Measurements from ENCODE around the gene APBA3. TPM values are rescaled to one million over a fixed set of nuclear protein-coding genes. Genes with fewer than 3 reads are reported as not detected.

Gene APBA3
- total RNA-seq, 2 experiments from 2014 or later, result 55.8 to 64.7 TPM

DNA sequence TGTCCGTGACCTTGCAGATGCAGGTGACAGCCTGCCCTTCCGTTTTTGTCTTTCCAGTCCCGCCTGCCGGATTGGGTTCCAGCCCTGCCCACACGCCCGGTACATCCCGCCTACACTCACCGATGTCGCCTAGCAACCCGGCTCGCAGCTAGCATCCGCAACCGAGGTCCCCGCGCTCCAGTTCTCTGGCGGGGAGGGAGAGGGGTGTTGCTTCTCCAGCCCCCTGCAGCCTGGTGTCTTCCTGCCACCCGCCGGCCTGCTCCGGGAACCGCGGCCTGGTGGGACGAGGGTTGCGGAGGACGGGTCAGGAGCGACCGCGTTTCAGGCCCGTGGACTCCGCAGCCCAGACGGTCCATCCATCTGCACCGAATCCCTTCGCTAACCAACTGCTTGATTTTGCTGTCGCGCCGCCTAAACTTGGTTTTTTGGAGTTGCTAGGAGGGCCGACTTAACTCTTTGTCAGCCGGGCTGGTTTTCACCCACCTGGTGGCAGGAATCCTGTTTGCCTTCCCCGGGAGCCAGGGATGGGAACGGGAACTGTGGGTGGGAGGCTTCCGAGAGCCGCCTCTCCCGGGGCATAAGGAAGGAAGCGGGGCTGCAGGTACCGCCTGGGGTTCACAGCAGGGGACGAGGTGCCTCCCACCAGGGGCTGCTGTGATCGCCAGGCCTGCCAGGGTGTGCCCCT is 40.1 kb upstream of the APBA3 start:
- CTCF ChIA-PET, result no interaction called here
- Mint-ChIP-seq H3K4me3 (peak overlapping the region; percentile 40), H3K9me3 (peaks cover 4% of the 10 kb centered on the region), H3K27ac (no peak overlapping the region), H3K36me3 (ENCODE audit: low read depth) (peaks cover 7% of the 10 kb centered on the region), H3K4me1 (peaks cover 28% of the 10 kb centered on the region), H3K27me3 (peaks cover 6% of the 10 kb centered on the region)
- POLR2A ChIA-PET, result no interaction called here
- DNase-seq, result peak; percentile 74

DNA sequence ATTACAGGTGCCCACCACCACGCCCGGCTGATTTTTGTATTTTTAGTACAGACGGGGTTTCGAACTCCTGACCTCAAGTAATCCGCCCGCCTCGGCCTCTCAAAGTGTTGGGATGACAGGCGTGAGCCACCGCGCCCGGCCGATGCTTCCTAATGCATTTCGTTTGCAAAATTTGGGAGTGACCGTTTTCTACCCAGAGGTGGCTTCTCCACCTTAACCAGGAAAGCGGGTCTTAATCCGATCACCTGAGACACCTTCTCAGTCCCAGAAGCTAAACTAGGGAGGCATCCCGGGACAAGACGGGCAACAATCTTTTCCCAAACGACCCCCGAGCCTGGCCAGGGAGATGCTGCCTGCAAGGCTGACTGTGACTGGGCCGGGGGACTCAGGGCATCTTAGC is 39.5 kb upstream of the APBA3 start:
- ChIA-PET CTCF (no interaction called here), POLR2A (no interaction called here)
- Mint-ChIP-seq H3K27me3 (peaks cover 6% of the 10 kb centered on the region), H3K9me3 (peaks cover 9% of the 10 kb centered on the region), H3K27ac (no peak overlapping the region), H3K4me1 (peaks cover 27% of the 10 kb centered on the region), H3K36me3 (ENCODE audit: low read depth) (peaks cover 10% of the 10 kb centered on the region), H3K4me3 (no peak overlapping the region)
- no peak for DNase-seq

DNA sequence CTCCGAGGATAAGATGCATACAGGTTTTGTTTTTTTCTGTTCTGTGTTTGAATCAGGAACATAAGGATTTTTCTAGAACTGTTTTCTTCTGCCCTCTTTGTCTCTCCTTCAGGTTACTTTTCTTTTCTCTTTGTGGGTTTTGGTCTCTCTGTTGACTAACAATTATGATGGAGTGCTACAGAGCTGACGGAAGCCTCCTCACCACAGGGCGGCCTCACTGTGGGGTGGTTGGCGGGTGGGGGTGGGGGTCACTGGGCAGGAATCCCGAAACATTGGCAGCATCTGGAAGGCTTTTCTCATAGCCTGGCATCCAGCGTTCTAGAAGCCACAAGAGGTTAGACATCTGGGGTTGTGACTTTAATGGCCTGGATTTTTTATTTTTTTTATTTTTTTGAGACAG is 36.6 kb upstream of the APBA3 start:
- H3K36me3 Mint-ChIP-seq (ENCODE audit: low read depth), result peaks cover 10% of the 10 kb centered on the region
- peaks cover 9% of the 10 kb centered on the region for H3K9me3 Mint-ChIP-seq
- H3K4me3 Mint-ChIP-seq, result peak overlapping the region; percentile 28
- POLR2A ChIA-PET, result interaction anchor here (0.8 to 3.2 kb wide), 6 partner anchors 14 to 59 kb away, joined by 3 to 16 read pairs (median 4); partner anchors contain the start of gene MRPL54
- peak overlapping the region; percentile 68 for H3K27ac Mint-ChIP-seq
- DNase-seq, result peak; percentile 66
- CTCF ChIA-PET, result interaction anchor here (1.0 to 4.8 kb wide), 4 partner anchors 14 to 36 kb away, joined by 3 to 19 read pairs (median 10); partner anchors contain the start of gene MRPL54
- peaks cover 21% of the 10 kb centered on the region for H3K4me1 Mint-ChIP-seq
- peaks cover 6% of the 10 kb centered on the region for H3K27me3 Mint-ChIP-seq

DNA sequence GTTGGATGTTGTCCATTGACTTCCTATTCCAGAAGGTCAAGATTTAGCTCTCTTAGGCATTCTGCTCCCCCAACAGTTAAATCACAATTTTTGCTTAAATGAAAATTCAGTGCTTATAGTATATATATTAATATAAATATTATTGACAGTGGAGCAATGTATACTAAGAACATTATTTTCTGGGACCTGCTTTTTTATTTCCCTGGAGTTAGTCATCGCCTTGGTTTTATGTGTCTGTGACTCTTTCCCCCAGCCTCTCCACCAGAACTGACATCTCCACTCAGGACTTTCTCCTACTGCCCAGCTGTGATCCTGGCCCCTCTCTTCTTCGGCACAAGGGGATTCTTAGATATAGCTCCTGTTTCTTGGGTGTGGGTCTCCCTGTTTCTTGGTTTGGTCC is 34.9 kb upstream of the APBA3 start:
- CTCF ChIA-PET, result interaction anchor here (0.9 to 4.8 kb wide), 3 partner anchors 16 to 26 kb away, joined by 5 to 19 read pairs (median 15); no protein-coding TSS in a partner anchor

DNA sequence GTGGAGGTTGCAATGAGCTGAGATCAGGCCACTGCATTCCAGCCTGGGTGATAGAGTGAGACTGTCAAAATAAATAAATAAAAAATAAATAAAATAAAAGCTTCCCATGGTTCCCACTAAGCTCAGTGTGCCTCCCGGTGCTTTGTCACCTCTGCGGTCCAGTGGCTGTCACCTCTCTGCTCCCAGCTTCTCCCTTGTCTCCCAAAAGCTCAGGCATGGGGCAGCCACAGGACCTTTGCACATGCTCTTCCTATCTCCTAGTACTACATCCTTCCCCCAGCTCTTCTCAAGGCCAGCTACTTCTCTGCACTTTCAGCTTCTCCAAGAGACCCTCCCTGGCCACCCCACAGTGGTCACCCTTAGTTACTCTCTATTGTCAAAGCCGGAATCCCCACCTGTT is 32.3 kb upstream of the APBA3 start:
- no peak overlapping the region for H3K27ac Mint-ChIP-seq
- H3K27me3 Mint-ChIP-seq, result peaks cover 8% of the 10 kb centered on the region

More for the DNA sequence above, 34.9 kb upstream of the APBA3 start:
- H3K36me3 Mint-ChIP-seq (ENCODE audit: low read depth), result peaks cover 10% of the 10 kb centered on the region
- peaks cover 10% of the 10 kb centered on the region for H3K9me3 Mint-ChIP-seq
- no peak for DNase-seq
- no peak overlapping the region for H3K4me3 Mint-ChIP-seq
- H3K27me3 Mint-ChIP-seq, result peaks cover 6% of the 10 kb centered on the region
- H3K4me1 Mint-ChIP-seq, result peaks cover 20% of the 10 kb centered on the region
- H3K27ac Mint-ChIP-seq, result no peak overlapping the region
- POLR2A ChIA-PET, result interaction anchor here (1.8 to 3.2 kb wide), 3 partner anchors 16 to 189 kb away, joined by 5 to 16 read pairs (median 13); partner anchors contain the start of genes EEF2 and MRPL54

DNA sequence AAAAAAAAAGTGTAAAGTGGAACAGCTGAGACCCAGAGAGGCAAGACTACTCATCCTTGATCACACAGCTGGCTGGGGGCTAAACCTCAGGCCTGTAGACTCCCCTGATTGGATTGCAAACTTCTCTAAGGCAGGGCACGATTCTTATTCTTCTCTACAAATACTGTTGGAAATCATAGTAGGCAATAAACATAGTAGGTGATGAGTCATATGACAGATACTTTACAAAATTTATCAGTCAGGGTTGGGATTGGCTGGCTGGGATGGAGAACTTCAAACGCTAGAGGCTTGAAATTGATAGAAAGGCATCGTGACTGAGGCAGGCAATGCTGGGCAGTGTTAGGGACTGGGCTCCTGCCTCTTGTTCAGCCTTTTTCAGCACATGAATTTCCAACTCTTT is 30.6 kb upstream of the APBA3 start:
- Mint-ChIP-seq H3K36me3 (ENCODE audit: low read depth) (peaks cover 6% of the 10 kb centered on the region), H3K4me1 (peaks cover 8% of the 10 kb centered on the region), H3K27ac (no peak overlapping the region), H3K4me3 (no peak overlapping the region), H3K27me3 (peaks cover 8% of the 10 kb centered on the region), H3K9me3 (peaks cover 15% of the 10 kb centered on the region)
- no peak for DNase-seq
- CTCF ChIA-PET, result no interaction called here
- POLR2A ChIA-PET, result no interaction called here

More for the DNA sequence above, 32.3 kb upstream of the APBA3 start:
- Mint-ChIP-seq H3K9me3 (peaks cover 15% of the 10 kb centered on the region), H3K4me3 (no peak overlapping the region), H3K4me1 (peaks cover 14% of the 10 kb centered on the region), H3K36me3 (ENCODE audit: low read depth) (peaks cover 10% of the 10 kb centered on the region)
- no peak for DNase-seq
- ChIA-PET POLR2A (interaction anchor here (0.9 to 1.1 kb wide), 2 partner anchors 19 to 31 kb away, joined by 3 to 4 read pairs; partner anchors contain the start of gene MRPL54), CTCF (interaction anchor here (1.0 to 1.1 kb wide), 2 partner anchors 28 to 31 kb away, joined by 3 read pairs; partner anchors contain the start of gene MRPL54)

DNA sequence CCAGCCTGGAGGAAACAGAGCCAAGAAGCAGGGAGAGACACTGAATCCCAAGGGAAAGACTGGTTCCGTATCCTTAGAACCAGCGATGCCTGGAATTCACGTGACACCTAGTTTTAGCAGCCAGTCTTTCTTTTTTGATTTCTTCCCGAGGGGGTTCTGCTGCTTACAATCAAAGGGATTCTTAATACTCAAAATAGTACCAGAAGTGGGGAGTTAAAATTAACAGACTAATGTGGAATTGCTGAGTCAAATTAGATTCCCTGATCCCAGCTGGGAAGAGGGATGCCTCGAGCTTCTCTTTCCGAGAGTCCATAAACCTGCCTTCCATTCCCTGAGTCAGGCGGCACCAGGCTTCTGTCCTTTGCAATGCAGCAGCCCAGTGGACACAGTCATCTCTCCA is 29.4 kb upstream of the APBA3 start:
- H3K27me3 Mint-ChIP-seq, result peaks cover 10% of the 10 kb centered on the region
- ChIA-PET POLR2A (no interaction called here), CTCF (interaction anchor here (1.3 kb wide), 1 partner anchor 197 kb away, joined by 5 read pairs; no protein-coding TSS in a partner anchor)
- H3K36me3 Mint-ChIP-seq (ENCODE audit: low read depth), result no peaks in the 10 kb centered on the region
- H3K9me3 Mint-ChIP-seq, result peaks cover 6% of the 10 kb centered on the region
- DNase-seq, result no peak
- no peak overlapping the region for H3K4me3 Mint-ChIP-seq
- peaks cover 8% of the 10 kb centered on the region for H3K4me1 Mint-ChIP-seq
- H3K27ac Mint-ChIP-seq, result no peak overlapping the region

DNA sequence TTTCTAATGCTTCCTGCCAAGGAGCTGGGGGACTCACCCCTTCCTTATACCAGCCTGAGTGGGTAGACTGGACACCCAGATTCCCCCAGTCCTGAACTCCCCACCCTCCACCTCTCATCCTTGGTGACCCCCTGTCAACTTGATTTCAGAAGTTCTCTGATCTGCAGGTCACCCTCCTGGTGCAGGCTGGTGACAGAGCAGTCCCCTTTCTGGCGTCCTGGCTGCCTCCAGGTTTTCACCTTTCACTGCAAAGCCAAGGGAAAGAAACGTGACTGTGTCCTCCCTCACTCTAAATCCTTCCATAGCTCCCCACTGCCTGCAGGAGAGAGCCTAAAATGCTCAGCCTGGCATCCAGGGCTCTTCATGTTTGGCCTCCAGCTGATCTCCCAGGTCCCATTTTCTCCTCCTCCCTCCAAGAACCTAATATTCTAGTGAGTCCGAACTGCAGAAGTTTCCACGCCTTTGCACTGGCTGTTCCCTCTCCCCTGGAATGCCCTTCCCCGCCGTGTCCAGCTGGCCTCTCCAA is 28.8 kb upstream of the APBA3 start:
- H3K4me1 Mint-ChIP-seq, result peaks cover 11% of the 10 kb centered on the region
- ChIA-PET CTCF (interaction anchor here (0.8 to 1.3 kb wide), 2 partner anchors 32 to 197 kb away, joined by 3 to 5 read pairs; no protein-coding TSS in a partner anchor), POLR2A (interaction anchor here (2.1 kb wide), 1 partner anchor 28 kb away, joined by 6 read pairs; the partner anchor contains the start of gene MRPL54)
- H3K27ac Mint-ChIP-seq, result no peak overlapping the region
- peaks cover 6% of the 10 kb centered on the region for H3K9me3 Mint-ChIP-seq
- no peak for DNase-seq
- H3K4me3 Mint-ChIP-seq, result no peak overlapping the region
- H3K27me3 Mint-ChIP-seq, result peaks cover 12% of the 10 kb centered on the region
- no peaks in the 10 kb centered on the region for H3K36me3 Mint-ChIP-seq (ENCODE audit: low read depth)

DNA sequence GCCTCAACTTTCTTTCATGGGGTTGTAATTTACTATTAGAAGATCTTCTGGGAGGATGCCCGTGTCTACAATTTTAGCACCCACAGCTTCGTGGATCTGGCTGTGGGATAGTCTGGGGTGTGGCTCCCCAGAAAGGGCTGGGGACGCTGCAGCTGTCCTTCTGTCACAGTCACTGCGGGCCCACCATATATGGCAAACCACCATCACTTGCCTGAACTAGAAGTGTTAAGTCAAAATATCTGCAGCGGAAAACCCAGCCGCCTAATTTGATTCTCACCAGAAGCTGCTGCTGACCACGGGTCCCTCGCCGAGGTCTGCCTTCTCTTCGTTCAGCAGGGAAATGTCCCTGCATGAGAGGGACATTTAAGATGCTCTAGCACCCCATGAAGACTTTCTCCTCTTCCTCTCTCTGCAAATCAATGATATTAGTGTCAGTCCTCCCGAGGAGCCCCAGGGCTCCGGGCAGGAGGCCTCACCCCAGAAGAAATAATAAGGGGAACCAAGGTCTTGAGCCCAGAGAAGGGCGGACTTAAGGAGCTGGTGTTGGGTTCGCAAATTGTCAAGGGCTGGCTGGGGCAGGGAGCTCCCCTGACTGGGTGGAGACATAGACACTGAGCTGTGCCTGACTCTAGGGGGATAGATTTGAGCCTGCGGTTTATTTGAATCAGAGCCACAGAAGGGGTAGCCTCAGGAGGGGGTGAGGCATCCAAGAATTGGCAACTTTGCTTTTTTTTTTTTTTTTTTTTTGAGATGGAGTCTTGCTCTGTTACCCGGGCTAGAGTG is 27.7 kb upstream of the APBA3 start:
- Mint-ChIP-seq H3K9me3 (peaks cover 6% of the 10 kb centered on the region), H3K27ac (peak overlapping the region; percentile 47), H3K4me3 (no peak overlapping the region), H3K36me3 (ENCODE audit: low read depth) (no peaks in the 10 kb centered on the region), H3K27me3 (peaks cover 15% of the 10 kb centered on the region), H3K4me1 (peaks cover 17% of the 10 kb centered on the region)
- ChIA-PET CTCF (interaction anchor here (0.8 kb wide), 2 partner anchors 26 to 33 kb away, joined by 3 read pairs; partner anchors contain the start of gene MRPL54), POLR2A (interaction anchor here (1.7 to 2.1 kb wide), 2 partner anchors 23 to 27 kb away, joined by 6 to 7 read pairs; partner anchors contain the start of gene MRPL54)
- no peak for DNase-seq

DNA sequence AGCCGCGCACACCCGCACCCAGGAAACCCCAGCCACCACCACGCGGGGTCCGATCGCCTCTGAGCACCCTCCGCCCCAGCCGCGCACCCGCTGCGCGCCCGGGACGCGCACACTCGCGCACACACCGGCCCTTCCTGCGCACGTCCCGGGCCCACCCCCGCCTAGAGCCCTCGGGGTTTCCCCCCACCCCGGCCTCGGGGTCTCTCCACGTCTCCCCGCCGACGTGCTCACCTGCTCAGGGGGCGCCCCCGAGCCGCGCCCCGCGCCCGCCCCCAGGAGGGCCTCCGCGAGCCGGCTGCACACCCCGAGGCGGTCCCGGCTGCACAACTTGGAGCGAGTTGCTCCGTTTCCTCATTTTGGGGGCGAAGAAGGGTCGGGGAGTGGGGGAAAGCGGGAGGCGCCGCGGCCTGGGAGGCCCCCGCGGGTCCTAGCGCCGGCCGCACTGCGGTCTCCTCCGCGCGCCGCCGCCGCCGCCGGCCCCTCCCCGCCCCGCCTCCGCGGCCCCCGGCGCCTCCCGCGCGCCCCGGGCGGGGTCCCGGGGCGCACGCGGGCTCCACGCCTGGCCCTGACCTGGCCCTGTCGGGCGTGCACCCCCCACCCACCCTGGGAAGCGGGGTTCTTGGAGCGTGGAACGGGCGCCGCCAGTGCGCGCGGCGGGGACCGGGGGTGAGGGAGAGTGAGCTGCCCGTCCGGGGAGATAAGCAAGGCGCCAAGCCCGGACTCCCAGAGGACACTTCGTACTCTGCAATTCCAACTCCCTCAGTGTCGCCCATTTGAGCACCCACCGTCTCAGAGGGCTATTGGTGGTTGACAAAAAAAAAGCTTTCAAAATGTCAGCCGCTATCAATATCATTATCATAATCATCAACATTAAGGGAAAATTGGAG is 24.7 kb upstream of the APBA3 start, which contains the start of gene MATK:
Gene MATK, minus strand, starts transcription at position 444 of the 887 bp plus-strand sequence. CDS start 1,246 bp downstream, outside the sequence.
- H3K4me1 Mint-ChIP-seq, result peaks cover 19% of the 10 kb centered on the region
- ChIA-PET POLR2A (interaction anchor here (0.7 to 1.7 kb wide), 2 partner anchors 24 to 119 kb away, joined by 3 to 4 read pairs; partner anchors contain the start of gene MRPL54), CTCF (interaction anchor here (0.6 to 1.3 kb wide), 2 partner anchors 36 to 131 kb away, joined by 4 read pairs; no protein-coding TSS in a partner anchor)
- peak within 1 kb of the TSS; percentile 71 for H3K4me3 Mint-ChIP-seq
- H3K27ac Mint-ChIP-seq, result no peak within 1 kb of the TSS
- peaks cover 21% of the 10 kb centered on the region for H3K9me3 Mint-ChIP-seq
- DNase-seq, result no peak
- peaks cover 21% of the 10 kb centered on the region for H3K36me3 Mint-ChIP-seq (ENCODE audit: low read depth)
- H3K27me3 Mint-ChIP-seq, result peaks cover 16% of the 10 kb centered on the region

DNA sequence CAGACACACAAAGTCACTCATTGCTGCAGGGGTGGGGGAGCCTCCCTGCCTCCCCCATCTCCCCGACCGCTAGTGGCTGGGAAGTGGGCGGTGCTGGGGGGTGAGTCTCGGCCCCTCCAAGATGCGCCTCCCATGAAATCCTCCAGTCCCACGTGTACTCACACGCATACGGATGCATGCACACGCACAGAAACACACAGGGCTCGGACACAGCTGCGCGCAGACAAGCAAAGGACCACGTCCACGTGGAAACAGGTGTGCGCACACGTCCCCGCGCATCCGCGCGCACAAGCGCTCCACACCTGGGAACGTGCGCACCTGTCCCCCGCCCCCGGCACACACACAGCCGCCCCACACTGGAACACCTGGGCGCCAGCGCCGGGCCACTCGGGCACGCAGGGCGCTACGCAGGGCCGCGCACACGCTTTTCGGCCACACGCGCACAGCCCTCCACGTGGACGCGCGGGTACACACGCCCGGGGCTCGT is 24.0 kb upstream of the APBA3 start:
- CTCF ChIA-PET, result no interaction called here

More for the DNA sequence above, 24.0 kb upstream of the APBA3 start:
- POLR2A ChIA-PET, result interaction anchor here (1.6 to 1.9 kb wide), 2 partner anchors 27 to 37 kb away, joined by 5 to 8 read pairs; no protein-coding TSS in a partner anchor
- peaks cover 23% of the 10 kb centered on the region for H3K4me1 Mint-ChIP-seq
- peak overlapping the region; percentile 71 for H3K4me3 Mint-ChIP-seq
- peaks cover 21% of the 10 kb centered on the region for H3K36me3 Mint-ChIP-seq (ENCODE audit: low read depth)
- DNase-seq, result no peak
- H3K27me3 Mint-ChIP-seq, result peaks cover 14% of the 10 kb centered on the region
- H3K9me3 Mint-ChIP-seq, result peaks cover 20% of the 10 kb centered on the region
- H3K27ac Mint-ChIP-seq, result no peak overlapping the region
